Measurements from ENCODE around the gene SP2.

- TF ChIP-seq, protein P1, sequence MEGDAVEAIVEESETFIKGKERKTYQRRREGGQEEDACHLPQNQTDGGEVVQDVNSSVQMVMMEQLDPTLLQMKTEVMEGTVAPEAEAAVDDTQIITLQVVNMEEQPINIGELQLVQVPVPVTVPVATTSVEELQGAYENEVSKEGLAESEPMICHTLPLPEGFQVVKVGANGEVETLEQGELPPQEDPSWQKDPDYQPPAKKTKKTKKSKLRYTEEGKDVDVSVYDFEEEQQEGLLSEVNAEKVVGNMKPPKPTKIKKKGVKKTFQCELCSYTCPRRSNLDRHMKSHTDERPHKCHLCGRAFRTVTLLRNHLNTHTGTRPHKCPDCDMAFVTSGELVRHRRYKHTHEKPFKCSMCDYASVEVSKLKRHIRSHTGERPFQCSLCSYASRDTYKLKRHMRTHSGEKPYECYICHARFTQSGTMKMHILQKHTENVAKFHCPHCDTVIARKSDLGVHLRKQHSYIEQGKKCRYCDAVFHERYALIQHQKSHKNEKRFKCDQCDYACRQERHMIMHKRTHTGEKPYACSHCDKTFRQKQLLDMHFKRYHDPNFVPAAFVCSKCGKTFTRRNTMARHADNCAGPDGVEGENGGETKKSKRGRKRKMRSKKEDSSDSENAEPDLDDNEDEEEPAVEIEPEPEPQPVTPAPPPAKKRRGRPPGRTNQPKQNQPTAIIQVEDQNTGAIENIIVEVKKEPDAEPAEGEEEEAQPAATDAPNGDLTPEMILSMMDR (IDR thresholded peaks at IDR 0.05; ENCODE audit: low read length) = no peak
- no peak for TF ChIP-seq EZH2 (optimal IDR thresholded peaks at IDR 0.05; ENCODE audit: low read depth, low read length)
- TF ChIP-seq EZH2phosphoT487 (IDR thresholded peaks at IDR 0.05; ENCODE audit: low read length) = no peak
Observed at GRCh38 chr17:47969930-47970724, 74.1 kb downstream of the SP2 start.
